GM12875 (cell line): ENCODE results near the gene LILRA2.
"Not testable (repeated sequence)": the region's sequence is repeated elsewhere in the genome, so short reads cannot be mapped to it uniquely, and the experiment has no call there.

Experiments used
- H3K4me3 ChIP-seq: one replicate; pipeline ENCODE4 v1.5.1; 2011; ENCODE audit warnings: low read depth, low read length, control low read depth
- TF ChIP-seq, protein P1 (sequence below): IDR thresholded peaks from 2 replicates; pipeline ENCODE4 v1.5.1; 2011; ENCODE audit warnings: low read depth, mild to moderate bottlenecking, control low read depth, inconsistent platforms, low read length, moderate library complexity, borderline replicate concordance; ENCODE audit not compliant: insufficient read depth

Gene LILRA2

DNA sequence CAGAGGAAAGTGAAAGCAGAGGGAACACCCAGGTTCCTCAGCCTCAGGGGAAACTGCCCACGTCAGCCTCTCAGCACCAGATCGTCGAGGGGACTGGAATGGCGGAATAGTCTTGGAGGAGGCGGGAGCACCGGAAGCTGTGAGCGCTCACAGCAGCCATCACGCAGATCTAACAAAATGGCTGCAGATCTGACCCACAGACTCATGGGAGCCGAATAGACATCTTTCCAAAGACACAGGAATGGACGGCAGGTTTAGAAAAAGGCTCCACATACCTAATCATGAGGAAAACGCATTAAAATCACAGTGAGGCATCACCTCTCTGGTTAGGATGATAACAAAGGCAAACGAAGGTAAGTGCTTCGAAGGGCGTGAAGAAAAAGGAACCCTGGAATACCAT, 11.8 kb upstream of the LILRA2 start:
- TF ChIP-seq, protein P1, sequence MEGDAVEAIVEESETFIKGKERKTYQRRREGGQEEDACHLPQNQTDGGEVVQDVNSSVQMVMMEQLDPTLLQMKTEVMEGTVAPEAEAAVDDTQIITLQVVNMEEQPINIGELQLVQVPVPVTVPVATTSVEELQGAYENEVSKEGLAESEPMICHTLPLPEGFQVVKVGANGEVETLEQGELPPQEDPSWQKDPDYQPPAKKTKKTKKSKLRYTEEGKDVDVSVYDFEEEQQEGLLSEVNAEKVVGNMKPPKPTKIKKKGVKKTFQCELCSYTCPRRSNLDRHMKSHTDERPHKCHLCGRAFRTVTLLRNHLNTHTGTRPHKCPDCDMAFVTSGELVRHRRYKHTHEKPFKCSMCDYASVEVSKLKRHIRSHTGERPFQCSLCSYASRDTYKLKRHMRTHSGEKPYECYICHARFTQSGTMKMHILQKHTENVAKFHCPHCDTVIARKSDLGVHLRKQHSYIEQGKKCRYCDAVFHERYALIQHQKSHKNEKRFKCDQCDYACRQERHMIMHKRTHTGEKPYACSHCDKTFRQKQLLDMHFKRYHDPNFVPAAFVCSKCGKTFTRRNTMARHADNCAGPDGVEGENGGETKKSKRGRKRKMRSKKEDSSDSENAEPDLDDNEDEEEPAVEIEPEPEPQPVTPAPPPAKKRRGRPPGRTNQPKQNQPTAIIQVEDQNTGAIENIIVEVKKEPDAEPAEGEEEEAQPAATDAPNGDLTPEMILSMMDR, result no peak
- H3K4me3 ChIP-seq, result no peak overlapping the region

DNA sequence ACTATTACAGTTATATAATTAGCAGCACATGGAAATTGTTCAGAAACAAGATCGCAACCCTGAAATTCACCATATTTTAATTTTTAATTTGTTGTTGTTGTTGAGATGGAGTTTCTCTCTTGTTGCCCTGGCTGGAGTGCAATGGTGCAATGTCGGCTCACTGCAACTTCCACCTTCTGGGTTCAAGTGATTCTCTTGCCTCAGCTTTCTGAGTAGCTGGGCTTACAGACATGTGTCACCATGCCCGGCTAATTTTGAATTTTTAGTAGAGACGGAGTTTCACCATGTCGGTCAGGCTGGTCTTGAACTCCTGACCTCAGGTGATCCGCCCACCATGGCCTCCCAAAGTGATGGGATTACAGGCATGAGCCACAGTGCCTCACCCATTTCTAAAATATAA, 10.4 kb upstream of the LILRA2 start:
- H3K4me3 ChIP-seq, result not testable (repeated sequence)

DNA sequence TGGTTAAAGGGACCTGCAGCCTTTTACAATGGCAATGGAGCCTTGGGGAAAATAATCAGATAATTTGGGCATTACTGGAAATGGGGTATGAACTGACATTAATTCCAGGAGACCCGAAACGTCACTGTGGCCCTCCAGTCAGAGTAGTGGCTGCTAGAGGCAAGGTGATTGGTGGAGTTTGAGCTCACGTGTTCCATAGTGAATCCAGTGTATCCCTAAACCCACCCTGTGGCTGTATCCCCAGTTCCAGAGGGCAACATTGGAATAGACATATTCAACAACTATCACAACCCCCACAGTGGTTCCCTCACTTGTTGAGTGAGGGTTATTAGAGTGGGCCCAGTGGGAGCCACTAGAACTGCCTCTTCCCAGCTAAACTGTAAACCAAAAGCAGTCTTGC, 3.3 kb upstream of the LILRA2 start:
- H3K4me3 ChIP-seq, result no peak overlapping the region
- TF ChIP-seq, protein P1, result no peak

DNA sequence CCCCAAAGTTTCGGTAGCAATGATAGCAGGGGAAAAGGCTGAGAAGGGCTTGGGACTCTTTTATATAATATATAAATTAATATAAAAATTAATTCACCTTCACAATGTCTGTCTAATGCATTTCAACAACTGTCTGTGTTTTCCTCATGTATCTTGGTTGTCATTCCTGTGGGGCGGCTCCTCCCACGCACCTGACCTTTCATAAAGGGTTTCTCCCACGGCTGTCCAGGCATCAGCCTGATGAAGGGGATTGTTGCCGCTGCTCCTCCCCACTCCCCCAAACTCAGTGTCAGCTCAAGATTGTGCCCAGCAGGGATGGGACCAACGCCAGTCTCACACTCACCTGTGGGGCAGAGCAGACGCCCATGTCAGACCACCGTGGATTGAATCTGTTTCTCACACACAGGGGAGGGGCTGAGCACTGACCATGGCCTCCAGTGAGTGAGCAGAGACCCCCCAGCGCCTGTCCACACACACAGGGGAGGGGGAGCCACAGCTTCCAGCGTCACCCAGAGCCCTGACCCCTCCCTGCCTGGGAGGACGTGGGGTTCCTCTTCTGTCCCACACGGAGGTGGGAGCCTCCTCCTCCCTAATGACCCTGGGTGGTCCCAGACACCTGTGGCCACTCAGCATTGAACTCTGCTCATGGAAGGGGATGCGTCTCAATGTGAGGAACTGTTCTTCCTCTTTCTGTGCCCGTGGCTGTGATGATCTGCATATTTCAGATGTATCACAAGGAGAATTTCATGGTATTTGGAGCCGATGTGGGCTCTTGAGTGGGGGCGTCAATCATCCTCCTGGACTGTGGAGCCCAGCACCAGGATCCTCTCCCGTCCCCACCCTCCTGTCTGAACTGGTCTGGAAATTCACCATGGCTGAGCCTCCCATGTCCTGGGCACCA, 1.6 kb upstream of the LILRA2 start:
- H3K4me3 ChIP-seq, result not testable (repeated sequence)

DNA sequence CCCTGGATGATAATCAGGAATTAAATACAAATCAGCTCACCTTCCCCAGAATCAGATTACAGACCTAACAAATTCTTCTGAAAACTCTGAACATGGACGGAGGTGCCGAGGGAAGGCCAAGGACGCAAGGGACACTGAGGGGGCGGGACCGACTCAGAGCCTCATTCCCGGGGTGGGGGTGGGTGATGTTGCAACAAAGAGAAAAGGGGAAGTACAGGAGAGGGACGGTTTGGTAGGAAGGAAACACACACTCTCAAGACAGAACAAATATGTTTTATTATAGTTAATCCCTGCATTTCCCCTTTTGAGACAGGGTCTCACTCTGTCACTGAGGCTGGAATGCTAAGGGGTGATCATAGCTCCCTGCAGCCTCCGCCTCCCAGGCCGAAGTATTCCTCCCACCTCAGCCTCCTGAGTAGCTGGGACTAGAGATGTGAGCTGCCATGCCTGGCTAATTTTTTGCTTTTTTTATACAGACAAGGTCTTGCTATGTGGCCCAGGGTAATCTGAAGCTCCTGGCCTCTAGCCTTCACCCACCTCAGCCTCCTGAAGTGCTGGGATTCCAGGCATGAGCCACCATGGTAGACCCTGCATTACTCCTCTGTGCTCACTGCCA, 786 bp upstream of the LILRA2 start:
- no peak overlapping the region for H3K4me3 ChIP-seq
- TF ChIP-seq, protein P1, result no peak

DNA sequence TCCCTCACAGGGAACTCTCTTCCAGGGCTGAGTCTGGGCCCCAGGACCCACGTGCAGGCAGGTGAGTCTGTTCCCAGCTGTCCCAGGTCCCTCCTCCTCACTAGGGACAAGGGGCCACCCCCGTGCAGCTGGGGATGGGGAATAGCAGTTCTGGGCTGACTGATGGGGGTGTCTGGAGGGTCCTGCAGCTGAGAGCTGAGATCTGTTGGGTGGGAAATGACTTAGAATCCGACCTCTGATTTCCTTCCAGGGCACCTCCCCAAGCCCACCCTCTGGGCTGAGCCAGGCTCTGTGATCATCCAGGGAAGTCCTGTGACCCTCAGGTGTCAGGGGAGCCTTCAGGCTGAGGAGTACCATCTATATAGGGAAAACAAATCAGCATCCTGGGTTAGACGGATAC, 461 bp downstream of the LILRA2 start:
- TF ChIP-seq, protein P1, result no peak
- no peak overlapping the region for H3K4me3 ChIP-seq

DNA sequence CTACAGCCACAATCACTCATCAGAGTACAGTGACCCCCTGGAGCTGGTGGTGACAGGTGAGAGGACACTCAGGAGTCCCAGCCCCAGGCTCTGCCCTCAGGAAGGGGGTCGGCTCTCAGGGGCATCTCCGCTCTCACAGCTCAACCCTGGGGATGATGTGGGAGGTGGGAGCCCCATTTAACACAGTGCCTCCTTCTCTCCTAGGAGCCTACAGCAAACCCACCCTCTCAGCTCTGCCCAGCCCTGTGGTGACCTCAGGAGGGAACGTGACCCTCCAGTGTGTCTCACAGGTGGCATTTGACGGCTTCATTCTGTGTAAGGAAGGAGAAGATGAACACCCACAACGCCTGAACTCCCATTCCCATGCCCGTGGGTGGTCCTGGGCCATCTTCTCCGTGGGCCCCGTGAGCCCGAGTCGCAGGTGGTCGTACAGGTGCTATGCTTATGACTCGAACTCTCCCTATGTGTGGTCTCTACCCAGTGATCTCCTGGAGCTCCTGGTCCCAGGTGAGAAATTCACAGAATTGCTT, 1.0 kb downstream of the LILRA2 start:
- no peak overlapping the region for H3K4me3 ChIP-seq
- TF ChIP-seq, protein P1, result no peak

GRCh38 chr19:54575205-54575604, 1.6 kb downstream of the LILRA2 start:
- not testable (repeated sequence) for H3K4me3 ChIP-seq
